H9 (cell line): ENCODE measurements around the gene NLRP4. TPM values are rescaled to one million over a fixed set of nuclear protein-coding genes. Genes with fewer than 3 reads are reported as not detected.

ENCODE experiments used
- DNase-seq: peaks from one replicate; pipeline ENCODE4 v3.0.0-alpha.2; 2017
- H2AFZ ChIP-seq: one replicate; pipeline ENCODE4 v1.6.1; 2013; ENCODE audit warnings: mild to moderate bottlenecking, low read length, control low read depth, moderate library complexity
- H2AK5ac ChIP-seq: 2 replicates; pipeline ENCODE4 v1.6.1; 2013; ENCODE audit warnings: low read length, control low read depth, mixed read lengths; ENCODE audit not compliant: insufficient read length
- H2BK120ac ChIP-seq: one replicate; pipeline ENCODE4 v1.6.1; 2013; ENCODE audit warnings: low read depth, mild to moderate bottlenecking, low read length, control low read depth, inconsistent platforms; ENCODE audit not compliant: poor library complexity, severe bottlenecking
- H2BK12ac ChIP-seq: 2 replicates; pipeline ENCODE4 v1.6.1; 2013; ENCODE audit warnings: low read length, control low read depth, mixed read lengths, low read depth; ENCODE audit not compliant: insufficient read length
- H2BK15ac ChIP-seq: 2 replicates; pipeline ENCODE4 v1.6.1; 2013; ENCODE audit warnings: low read depth, low read length, control low read depth
- H2BK20ac ChIP-seq: one replicate; pipeline ENCODE4 v1.6.1; 2013; ENCODE audit warnings: low read depth, mild to moderate bottlenecking, low read length, control low read depth, inconsistent platforms; ENCODE audit not compliant: poor library complexity, severe bottlenecking
- H2BK5ac ChIP-seq: 2 replicates; pipeline ENCODE4 v1.6.1; 2013; ENCODE audit warnings: low read length, control low read depth, mixed read lengths; ENCODE audit not compliant: insufficient read length
- H3K14ac ChIP-seq: 2 replicates; pipeline ENCODE4 v1.6.1; 2013; ENCODE audit warnings: low read length, control low read depth; ENCODE audit not compliant: insufficient read depth
- H3K18ac ChIP-seq: 2 replicates; pipeline ENCODE4 v1.6.1; 2013; ENCODE audit warnings: low read depth, mild to moderate bottlenecking, mixed read lengths, low read length, control low read depth; ENCODE audit not compliant: insufficient read length
- H3K23ac ChIP-seq: 2 replicates; pipeline ENCODE4 v1.6.1; 2013; ENCODE audit warnings: low read length, control low read depth, mixed read lengths, low read depth; ENCODE audit not compliant: insufficient read length
- H3K23me2 ChIP-seq: 2 replicates; pipeline ENCODE4 v1.6.1; 2013; ENCODE audit warnings: low read depth, mild to moderate bottlenecking, mixed read lengths, low read length, control low read depth; ENCODE audit not compliant: insufficient read length, poor library complexity, severe bottlenecking
- H3K27ac ChIP-seq: 2 replicates; pipeline ENCODE4 v1.5.1; 2013; ENCODE audit warnings: low read length, control low read depth, mixed read lengths, low read depth; ENCODE audit not compliant: insufficient read length
- H3K27me3 ChIP-seq: 2 replicates; pipeline ENCODE4 v1.6.1; 2013; ENCODE audit warnings: low read length, control low read depth, inconsistent platforms; ENCODE audit not compliant: insufficient read depth
- H3K4ac ChIP-seq: 2 replicates; pipeline ENCODE4 v1.6.1; 2013; ENCODE audit warnings: low read depth, mild to moderate bottlenecking, control low read depth, inconsistent platforms, low read length, moderate library complexity
- H3K4me1 ChIP-seq: 2 replicates; pipeline ENCODE4 v1.6.1; 2013; ENCODE audit warnings: low read length, control low read depth, inconsistent platforms; ENCODE audit not compliant: insufficient read depth
- H3K4me2 ChIP-seq: 2 replicates; pipeline ENCODE4 v1.6.1; 2013; ENCODE audit warnings: low read length, control low read depth, mixed read lengths; ENCODE audit not compliant: insufficient read length, insufficient read depth
- H3K56ac ChIP-seq: 2 replicates; pipeline ENCODE4 v1.6.1; 2013; ENCODE audit warnings: low read depth, mild to moderate bottlenecking, mixed read lengths, low read length, control low read depth; ENCODE audit not compliant: insufficient read length
- H3K79me1 ChIP-seq: 2 replicates; pipeline ENCODE4 v1.6.1; 2013; ENCODE audit warnings: low read depth, mild to moderate bottlenecking, moderate library complexity, low read length, control low read depth, inconsistent platforms; ENCODE audit not compliant: insufficient read depth, poor library complexity, severe bottlenecking
- H3K79me2 ChIP-seq: 2 replicates; pipeline ENCODE4 v1.6.1; 2013; ENCODE audit warnings: low read length, control low read depth, inconsistent platforms; ENCODE audit not compliant: insufficient read depth
- H3K9ac ChIP-seq: 2 replicates; pipeline ENCODE4 v1.6.1; 2013; ENCODE audit warnings: low read length, control low read depth, mixed read lengths; ENCODE audit not compliant: insufficient read length; ENCODE audit errors: extremely low read depth
- H3K9me3 ChIP-seq: one replicate; pipeline ENCODE4 v1.6.1; 2013; ENCODE audit warnings: low read depth, low read length, inconsistent platforms; ENCODE audit not compliant: control insufficient read depth
- H3T11ph ChIP-seq: one replicate; pipeline ENCODE4 v1.6.1; 2013; ENCODE audit warnings: mild to moderate bottlenecking, low read length, control low read depth, inconsistent platforms
- H4K20me1 ChIP-seq: one replicate; pipeline ENCODE4 v1.6.1; 2013; ENCODE audit not compliant: control insufficient read depth, insufficient read length, insufficient read depth
- H4K5ac ChIP-seq: 2 replicates; pipeline ENCODE4 v1.6.1; 2013; ENCODE audit warnings: low read depth, mild to moderate bottlenecking, mixed read lengths, low read length, control low read depth; ENCODE audit not compliant: insufficient read length
- H4K8ac ChIP-seq: replicated peaks from 2 replicates; pipeline ENCODE4 v1.6.1; 2013; ENCODE audit warnings: low read length, control low read depth, mixed read lengths, low read depth; ENCODE audit not compliant: insufficient read length
- H4K91ac ChIP-seq: 2 replicates; pipeline ENCODE4 v1.6.1; 2013; ENCODE audit warnings: low read depth, mild to moderate bottlenecking, moderate library complexity, mixed read lengths, low read length, control low read depth; ENCODE audit not compliant: insufficient read length
- H3K27ac Mint-ChIP-seq, 3 experiments: 2 replicates in 2 of 3; 3 replicates in 1 of 3; pipeline ENCODE4 v1.8.0; 2020 to 2021; ENCODE audit warnings: mixed read lengths in 3 of 3, mild to moderate bottlenecking in 1 of 3, moderate library complexity in 1 of 3
- H3K27me3 Mint-ChIP-seq: 2 replicates; pipeline ENCODE4 v1.8.0; 2021; ENCODE audit warnings: low read depth, mild to moderate bottlenecking, moderate library complexity, mixed read lengths
- H3K36me3 Mint-ChIP-seq, 3 experiments: 2 replicates in 2 of 3; 3 replicates in 1 of 3; pipeline ENCODE4 v1.8.0; 2020 to 2021; ENCODE audit warnings: low read depth in 3 of 3, mixed read lengths in 3 of 3; ENCODE audit not compliant: insufficient read depth in 1 of 3
- H3K4me1 Mint-ChIP-seq, 2 experiments: 2 replicates each; pipeline ENCODE4 v1.8.0; 2020; ENCODE audit warnings: mixed read lengths in 2 of 2
- H3K4me3 Mint-ChIP-seq, 2 experiments: 2 replicates in 1 of 2; 3 replicates in 1 of 2; pipeline ENCODE4 v1.8.0; 2020 to 2021; ENCODE audit warnings: mild to moderate bottlenecking in 2 of 2, mixed read lengths in 2 of 2, moderate library complexity in 1 of 2
- H3K9me3 Mint-ChIP-seq, 2 experiments: 2 replicates in 1 of 2; 3 replicates in 1 of 2; pipeline ENCODE4 v1.8.0; 2020; ENCODE audit warnings: mild to moderate bottlenecking in 2 of 2, mixed read lengths in 2 of 2, moderate library complexity in 1 of 2
- WGBS: extraction: QIAGEN DNeasy Blood & Tissue Kit; methylation state at CpG from one replicate; pipeline ENCODE4 v1.1.7; 2013; ENCODE audit warnings: missing lambda C conversion rate, low lambda C conversion rate, mixed read lengths; ENCODE audit not compliant: insufficient read length; ENCODE audit errors: extremely low coverage; 5-methylcytosine and 5-hydroxymethylcytosine counted together
- total RNA-seq: library from RNA; stranded (reverse); gene quantifications from 2 replicates; pipeline ENCODE4 v1.2.1, GENCODE V29; 2021
- TF ChIP-seq, protein P1 (sequence below): fragments of 200-600 bp; sonication (generic); conservative IDR thresholded peaks from 3 replicates; pipeline ENCODE4 v1.8.0; 2021; ENCODE audit warnings: antibody characterized with exemption, mild to moderate bottlenecking

NLRP4 gene
- total RNA-seq, 1 experiment from 2014 or later = not detected

DNA sequence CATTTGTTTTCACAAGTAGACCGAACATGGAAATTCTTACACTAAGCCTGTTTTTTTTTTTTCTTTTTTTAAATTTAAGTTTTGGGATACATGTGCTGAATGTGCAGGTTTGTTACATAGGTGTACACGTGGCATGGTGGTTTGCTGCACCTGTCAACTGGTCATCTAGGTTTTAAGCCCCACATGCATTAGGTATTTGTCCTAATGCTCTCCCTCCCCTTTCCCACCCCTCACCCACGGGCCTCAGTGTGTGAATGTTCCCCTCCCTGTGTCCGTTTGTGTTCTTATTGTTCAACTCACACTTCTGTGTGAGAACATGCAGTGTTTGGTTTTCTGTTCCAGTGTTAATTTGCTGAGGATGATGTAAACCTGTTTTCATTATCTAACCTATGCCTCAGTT is 2.6 kb downstream of the NLRP4 start:
- no peak overlapping the region for H2BK20ac ChIP-seq
- no peak overlapping the region for H4K91ac ChIP-seq
- H3K4me2 ChIP-seq = no peak overlapping the region
- no peaks in the 10 kb centered on the region for H3K27me3 ChIP-seq
- TF ChIP-seq, protein P1, sequence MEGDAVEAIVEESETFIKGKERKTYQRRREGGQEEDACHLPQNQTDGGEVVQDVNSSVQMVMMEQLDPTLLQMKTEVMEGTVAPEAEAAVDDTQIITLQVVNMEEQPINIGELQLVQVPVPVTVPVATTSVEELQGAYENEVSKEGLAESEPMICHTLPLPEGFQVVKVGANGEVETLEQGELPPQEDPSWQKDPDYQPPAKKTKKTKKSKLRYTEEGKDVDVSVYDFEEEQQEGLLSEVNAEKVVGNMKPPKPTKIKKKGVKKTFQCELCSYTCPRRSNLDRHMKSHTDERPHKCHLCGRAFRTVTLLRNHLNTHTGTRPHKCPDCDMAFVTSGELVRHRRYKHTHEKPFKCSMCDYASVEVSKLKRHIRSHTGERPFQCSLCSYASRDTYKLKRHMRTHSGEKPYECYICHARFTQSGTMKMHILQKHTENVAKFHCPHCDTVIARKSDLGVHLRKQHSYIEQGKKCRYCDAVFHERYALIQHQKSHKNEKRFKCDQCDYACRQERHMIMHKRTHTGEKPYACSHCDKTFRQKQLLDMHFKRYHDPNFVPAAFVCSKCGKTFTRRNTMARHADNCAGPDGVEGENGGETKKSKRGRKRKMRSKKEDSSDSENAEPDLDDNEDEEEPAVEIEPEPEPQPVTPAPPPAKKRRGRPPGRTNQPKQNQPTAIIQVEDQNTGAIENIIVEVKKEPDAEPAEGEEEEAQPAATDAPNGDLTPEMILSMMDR = no peak
- no peak overlapping the region for H2AFZ ChIP-seq
- Mint-ChIP-seq H3K4me1 (no peaks in the 10 kb centered on the region), H3K9me3 (peaks cover 85 to 91% of the 10 kb centered on the region in 2 experiments), H3K4me3 (no peak overlapping the region), H3K27me3 (0 out of 2 replicates have a peak, but pooled peaks cover 6% of the 10 kb centered on the region), H3K36me3 (peaks cover 4 to 25% (median 11%) of the 10 kb centered on the region in 3 experiments; a peak in 6 of 7 replicates), H3K27ac (no peak overlapping the region)
- H4K5ac ChIP-seq = no peak overlapping the region
- H3K23me2 ChIP-seq = no peaks in the 10 kb centered on the region
- no CpG with 5 or more reads among the region's 4 CpGs for WGBS
- H2BK12ac ChIP-seq = no peak overlapping the region
- H2BK5ac ChIP-seq = no peak overlapping the region
- H3K27ac ChIP-seq = no peak overlapping the region
- no peak overlapping the region for H3K4ac ChIP-seq
- no peaks in the 10 kb centered on the region for H4K20me1 ChIP-seq
- no peaks in the 10 kb centered on the region for H3K79me2 ChIP-seq
- H4K8ac ChIP-seq = no peak overlapping the region
- no peak for DNase-seq
- H3K23ac ChIP-seq = no peak overlapping the region
- no peak overlapping the region for H3K56ac ChIP-seq
- no peak overlapping the region for H3K14ac ChIP-seq
- H3K9ac ChIP-seq = no peak overlapping the region
- H3K18ac ChIP-seq = no peak overlapping the region
- no peak overlapping the region for H2AK5ac ChIP-seq
- H3K9me3 ChIP-seq = peaks cover 63% of the 10 kb centered on the region
- no peak overlapping the region for H2BK15ac ChIP-seq
- H2BK120ac ChIP-seq = no peak overlapping the region
- no peaks in the 10 kb centered on the region for H3K4me1 ChIP-seq
- no peaks in the 10 kb centered on the region for H3K79me1 ChIP-seq
- H3T11ph ChIP-seq = no peak overlapping the region
